NCI-H2196 treated with DMSO at 0.1 percent for 48 hours (cell line): ENCODE results near the gene MSI2.

ENCODE experiments used
- DNase-seq: peaks from one replicate; lab custom pipeline; 2025; ENCODE audit not compliant: unreplicated experiment; lab: John Stamatoyannopoulos, UW

MSI2 gene

GRCh38 chr17:57451643-57452042, 195.3 kb downstream of the MSI2 start:
- no peak for DNase-seq

- no peak for DNase-seq
Measured at GRCh38 chr17:57453841-57454425, 197.6 kb downstream of the MSI2 start.

- DNase-seq: no peak
Measured at GRCh38 chr17:57454729-57455062, 198.4 kb downstream of the MSI2 start.

- DNase-seq: no peak
Measured at GRCh38 chr17:57455063-57455914, 199.0 kb downstream of the MSI2 start.

GRCh38 chr17:57456622-57457021, 200.3 kb downstream of the MSI2 start:
- DNase-seq: no peak

- no peak for DNase-seq
Measured at GRCh38 chr17:57457188-57457587, 200.9 kb downstream of the MSI2 start.

- no peak for DNase-seq
Measured at GRCh38 chr17:57458718-57459285, 202.5 kb downstream of the MSI2 start.

- DNase-seq: no peak
Measured at GRCh38 chr17:57459286-57459915, 203.1 kb downstream of the MSI2 start.

GRCh38 chr17:57461082-57461481, 204.8 kb downstream of the MSI2 start:
- no peak for DNase-seq

- no peak for DNase-seq
Measured at GRCh38 chr17:57462007-57462579, 205.8 kb downstream of the MSI2 start.

GRCh38 chr17:57463103-57463885, 207.0 kb downstream of the MSI2 start:
- no peak for DNase-seq

GRCh38 chr17:57464191-57464864, 208.0 kb downstream of the MSI2 start:
- no peak for DNase-seq

GRCh38 chr17:57465610-57466009, 209.3 kb downstream of the MSI2 start:
- no peak for DNase-seq

GRCh38 chr17:57466017-57466471, 209.7 kb downstream of the MSI2 start:
- no peak for DNase-seq

GRCh38 chr17:57466521-57466920, 210.2 kb downstream of the MSI2 start:
- no peak for DNase-seq

GRCh38 chr17:57467226-57467625, 210.9 kb downstream of the MSI2 start:
- DNase-seq: no peak

- DNase-seq: no peak
Measured at GRCh38 chr17:57467801-57468200, 211.5 kb downstream of the MSI2 start.

GRCh38 chr17:57468932-57469775, 212.8 kb downstream of the MSI2 start:
- DNase-seq: no peak

- DNase-seq: no peak
Measured at GRCh38 chr17:57470906-57471305, 214.6 kb downstream of the MSI2 start.
